HCT116 (cell line): ENCODE measurements around the gene MAML3.

ENCODE experiments used
- ATF3 ChIP-seq: IDR thresholded peaks from 2 replicates; pipeline ENCODE4 v1.6.1; 2012
- CEBPB ChIP-seq: IDR thresholded peaks from 2 replicates; pipeline ENCODE4 v1.6.1; 2012; ENCODE audit warnings: low read depth
- CTCF ChIP-seq, 3 experiments: fragments of 200-600 bp in 1 of 3; sonication (generic) in 1 of 3; IDR thresholded peaks in 2 of 3; conservative IDR thresholded peaks in 1 of 3; 2 replicates each; pipeline ENCODE4 v1.5.1; 2012 to 2017; ENCODE audit warnings: low read depth in 2 of 3, low read length in 2 of 3, antibody characterized with exemption in 1 of 3, borderline replicate concordance in 1 of 3, control low read depth in 1 of 3, mild to moderate bottlenecking in 1 of 3, mixed read lengths in 1 of 3, mixed run types in 1 of 3, moderate library complexity in 1 of 3; ENCODE audit not compliant: insufficient read depth in 1 of 3
- ELF1 ChIP-seq: IDR thresholded peaks from 2 replicates; pipeline ENCODE4 v1.6.1; 2012; ENCODE audit warnings: low read depth, borderline replicate concordance
- EZH2 ChIP-seq: fragments of 200-600 bp; sonication (generic); IDR thresholded peaks from 2 replicates; pipeline ENCODE4 v1.6.1; 2017; ENCODE audit warnings: antibody characterized with exemption, mixed run types
- FOSL1 ChIP-seq: IDR thresholded peaks from 2 replicates; pipeline ENCODE4 v1.6.1; 2012; ENCODE audit warnings: low read depth
- JUND ChIP-seq: IDR thresholded peaks from 2 replicates; pipeline ENCODE4 v1.6.1; 2012
- MAX ChIP-seq: IDR thresholded peaks from 2 replicates; pipeline ENCODE4 v1.6.1; 2012
- POLR2A ChIP-seq: IDR thresholded peaks from 2 replicates; pipeline ENCODE4 v1.7.0; 2011; ENCODE audit warnings: borderline replicate concordance; ENCODE audit not compliant: insufficient read depth, insufficient read length; ENCODE audit errors: extremely low read depth
- POLR2AphosphoS5 ChIP-seq: IDR thresholded peaks from 2 replicates; pipeline ENCODE4 v1.6.1; 2011; ENCODE audit warnings: mild to moderate bottlenecking, low read depth, low read length, moderate library complexity
- REST ChIP-seq: IDR thresholded peaks from 2 replicates; pipeline ENCODE4 v1.6.1; 2012; ENCODE audit warnings: low read depth
- SIN3A ChIP-seq: IDR thresholded peaks from 2 replicates; pipeline ENCODE4 v1.6.1; 2012; ENCODE audit warnings: low read depth
- ZFX ChIP-seq: fragments of 450-650 bp; IDR thresholded peaks from 2 replicates; pipeline ENCODE4 v1.6.1; 2017

- no peak for TF ChIP-seq CTCF (IDR thresholded peaks at IDR 0.05 in 2 of 3, conservative IDR thresholded peaks at IDR 0.05 in 1 of 3; ENCODE audit: borderline replicate concordance in 1 of 3, insufficient read depth in 1 of 3, low read depth in 2 of 3, low read length in 2 of 3)
- TF ChIP-seq EZH2: no peak
- TF ChIP-seq ZFX: no peak
- no peak for TF ChIP-seq MAX
- TF ChIP-seq POLR2A: no peak
- TF ChIP-seq ATF3: no peak
- no peak for TF ChIP-seq FOSL1
- no peak for TF ChIP-seq JUND
- no peak for TF ChIP-seq ELF1
- no peak for TF ChIP-seq SIN3A
- no peak for TF ChIP-seq CEBPB
- TF ChIP-seq REST: no peak
- no peak for TF ChIP-seq POLR2AphosphoS5
Measured at GRCh38 chr4:140131675-140132229, 22.2 kb downstream of the MAML3 start.
